Activated gamma-delta T cell treated with anti-CD3 and anti-CD28 coated beads, Interleukin-2, amount 50 U/mL, for 16 hours (primary cell): Measurements from ENCODE around the gene KRT13.

ENCODE experiments used
- DNase-seq: peaks from one replicate; pipeline ENCODE4 v3.0.0-alpha.2; 2020; ENCODE audit warnings: low read depth

The KRT13 gene

DNA sequence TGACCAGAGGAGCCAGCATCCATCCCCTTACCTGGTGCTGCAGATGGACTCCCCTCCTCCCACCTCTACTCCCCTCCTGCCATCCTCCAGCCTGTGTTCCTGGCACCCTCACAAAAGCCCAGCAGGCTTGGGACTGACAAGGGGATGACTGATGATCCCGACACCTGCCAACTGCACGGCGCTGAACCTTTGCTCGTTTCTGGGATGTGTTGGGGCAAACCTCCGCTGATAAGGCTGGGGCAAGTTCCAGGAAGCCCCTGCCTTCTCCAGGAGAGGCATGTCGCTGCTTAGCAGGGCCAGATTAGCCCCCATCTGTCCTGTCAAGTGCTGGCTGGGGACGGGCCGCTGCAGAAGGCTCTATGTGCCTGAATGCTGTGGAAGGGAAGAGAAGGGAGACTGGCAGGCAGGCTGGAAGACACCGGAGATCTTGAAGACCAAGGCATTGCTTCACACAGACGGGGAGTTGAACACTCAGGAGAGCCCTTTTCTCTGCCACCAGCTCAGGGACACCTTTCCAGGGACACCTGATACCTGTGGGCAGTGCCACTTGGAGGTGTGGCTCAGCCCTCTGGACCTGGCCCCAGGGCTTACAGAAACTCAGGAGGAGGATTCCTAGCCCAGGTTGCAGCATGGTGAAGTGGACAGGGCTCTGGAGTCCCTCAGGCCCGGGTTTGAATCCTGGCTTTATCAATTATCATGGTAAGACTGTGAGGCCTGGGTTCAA lies 14.3 kb upstream of the KRT13 start:
- DNase-seq, result no peak

DNA sequence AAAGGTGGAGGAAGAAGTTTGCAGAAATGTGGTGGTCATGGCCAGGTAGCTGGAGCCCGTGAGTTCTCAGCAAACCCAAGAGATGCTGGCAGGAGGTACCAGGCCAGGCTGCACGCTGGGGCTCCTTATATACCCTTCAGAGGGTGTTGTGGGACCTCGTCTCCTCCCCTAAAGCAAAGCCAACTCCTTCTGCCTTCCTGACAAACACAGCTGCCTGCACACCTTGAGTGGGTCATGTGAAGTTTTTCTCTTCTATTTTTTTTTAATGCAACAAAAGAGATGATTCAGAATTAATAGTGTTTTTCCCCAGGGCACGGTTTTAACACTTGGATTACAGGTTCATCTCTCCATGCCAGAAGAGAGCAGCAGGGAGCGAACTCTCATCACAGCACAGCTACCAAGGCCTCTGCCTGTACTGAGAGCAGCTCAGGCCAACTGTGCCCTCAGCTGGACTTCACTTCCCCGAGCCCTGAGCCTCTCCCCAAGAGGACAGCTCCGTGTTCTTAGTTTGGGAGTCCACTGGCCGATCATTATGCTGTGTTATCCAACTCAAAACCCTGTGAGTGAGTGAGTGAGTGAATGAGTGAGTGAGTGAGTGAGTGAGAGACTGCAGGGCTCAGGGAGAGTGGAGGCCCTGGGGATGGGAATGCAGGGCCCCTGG lies 13.5 kb upstream of the KRT13 start, which contains the start of gene KRT15:
KRT15 (minus strand) TSS at position 102 of the 661 bp plus-strand sequence; CDS start at position 39, 63 bp downstream.
- DNase-seq, result no peak

DNA sequence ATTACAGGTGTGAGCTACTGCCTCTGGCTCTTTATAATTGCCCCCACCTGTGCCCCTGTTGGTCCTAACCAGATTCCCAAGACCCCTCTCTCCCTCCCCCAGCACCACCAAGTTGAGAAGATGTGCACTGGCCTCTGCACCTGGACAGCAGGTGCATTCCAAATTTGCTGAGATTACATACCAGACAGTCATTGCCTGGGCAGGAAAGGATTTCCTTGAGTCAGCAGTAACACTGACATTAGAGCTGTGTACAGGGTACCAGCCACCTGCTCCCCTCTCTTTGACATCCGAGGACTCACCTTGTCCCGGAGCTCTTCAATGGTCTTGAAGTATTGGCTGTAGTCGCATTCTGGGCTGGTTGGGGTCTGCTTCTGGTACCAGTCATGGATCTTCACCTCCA lies 12.6 kb upstream of the KRT13 start:
- DNase-seq, result no peak

DNA sequence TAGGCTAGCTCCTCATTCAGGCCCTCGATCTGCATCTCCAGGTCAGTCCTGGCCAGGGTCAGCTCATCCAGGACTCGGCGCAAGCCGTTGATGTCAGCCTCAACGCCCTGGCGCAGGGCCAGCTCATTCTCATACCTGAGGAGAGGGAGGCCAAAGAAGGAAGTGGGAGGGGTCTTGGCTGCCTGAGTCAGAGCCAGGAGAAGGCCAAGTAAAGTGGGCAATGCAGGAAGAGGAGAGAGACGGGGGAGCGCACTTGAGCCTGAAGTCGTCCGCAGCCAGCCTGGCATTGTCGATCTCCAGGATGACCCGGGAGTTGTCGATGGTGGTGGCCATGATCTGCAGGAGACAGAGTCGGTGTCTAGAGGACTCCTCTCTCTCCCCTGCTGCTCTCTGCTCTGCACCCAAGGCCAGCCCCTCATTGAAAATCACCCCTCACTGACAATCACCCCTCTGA lies 11.4 kb upstream of the KRT13 start:
- no peak for DNase-seq

- no peak for DNase-seq
These were observed 10.9 kb upstream of the KRT13 start for GRCh38 chr17:41516147-41516829.

DNA sequence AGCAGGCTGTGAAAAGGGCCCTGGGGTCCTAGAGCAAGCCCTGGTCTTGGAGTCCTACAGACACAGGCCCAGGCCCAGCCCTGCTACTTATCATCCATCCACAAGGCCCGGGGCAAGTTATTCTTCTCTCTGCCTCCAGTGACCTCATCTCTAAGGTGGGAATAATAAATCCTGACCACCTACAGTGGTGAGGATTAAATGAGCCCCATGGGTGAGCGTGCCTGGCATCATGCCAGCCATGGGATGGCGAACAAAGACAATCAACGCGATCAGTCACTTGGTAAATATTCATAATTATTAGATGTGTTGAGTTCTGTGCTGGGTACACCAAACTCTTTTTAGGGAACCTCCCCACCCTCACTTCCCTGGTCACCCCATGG lies 7.7 kb upstream of the KRT13 start:
- DNase-seq, result no peak

DNA sequence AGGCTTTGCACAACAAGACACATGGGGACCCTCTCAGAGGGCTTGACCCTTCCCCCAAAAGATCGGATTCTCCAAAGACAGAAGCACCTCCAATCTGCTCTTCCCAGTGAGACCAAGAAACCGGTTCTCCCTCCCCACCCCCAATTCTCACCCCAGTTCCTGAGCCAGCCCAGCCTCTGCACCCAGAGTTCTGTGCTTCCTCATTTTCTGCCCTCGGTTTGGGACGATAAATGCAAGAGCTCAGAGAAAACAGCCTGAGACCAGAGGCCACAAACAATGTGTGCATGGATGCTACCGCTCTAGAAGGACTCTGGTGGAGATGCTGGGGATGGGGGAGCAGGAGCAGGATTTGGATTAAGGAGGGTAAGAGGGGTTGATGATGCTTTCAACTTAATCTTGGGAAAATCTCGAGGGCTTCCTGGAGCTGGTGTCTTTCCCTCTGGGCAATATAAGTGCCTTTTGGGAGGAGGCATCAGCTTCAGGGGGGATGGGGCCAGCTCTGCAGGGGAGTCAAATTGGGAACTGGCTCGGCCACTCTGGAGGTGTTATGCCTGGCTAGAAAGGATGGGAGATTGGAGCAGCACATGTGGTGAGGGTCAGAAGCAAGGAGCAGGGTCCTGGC lies 7.2 kb upstream of the KRT13 start:
- DNase-seq, result no peak

DNA sequence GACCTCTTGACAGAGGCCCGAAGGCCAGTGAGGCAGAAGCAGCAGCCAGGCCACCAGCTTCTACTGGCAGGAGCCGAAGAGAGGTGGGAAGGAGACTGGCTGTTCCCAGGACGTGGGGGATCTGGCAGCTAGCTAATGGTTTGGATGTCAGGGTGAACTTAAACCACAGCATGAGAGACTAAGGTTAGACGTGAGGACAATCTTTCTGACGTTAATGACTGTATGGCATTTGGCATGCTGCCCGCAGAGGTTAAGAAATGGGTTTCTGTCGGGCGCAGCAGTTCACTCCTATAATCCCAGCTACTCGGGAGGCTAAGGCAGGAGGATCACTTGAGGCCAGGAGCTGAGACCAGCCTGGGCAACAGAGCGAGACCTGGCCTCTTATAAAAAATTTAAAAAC lies 6.3 kb upstream of the KRT13 start:
- DNase-seq, result no peak

GRCh38 chr17:41511116-41511515 lies 5.7 kb upstream of the KRT13 start:
- no peak for DNase-seq

GRCh38 chr17:41510251-41511065 lies 5.0 kb upstream of the KRT13 start:
- DNase-seq, result no peak

- DNase-seq, result no peak
These were observed 2.0 kb upstream of the KRT13 start for GRCh38 chr17:41507315-41507880.

- DNase-seq, result no peak
These were observed 676 bp upstream of the KRT13 start for GRCh38 chr17:41505809-41506767.

- no peak for DNase-seq
These were observed 1.0 kb downstream of the KRT13 start for GRCh38 chr17:41504246-41504977.

- DNase-seq, result no peak
These were observed 2.2 kb downstream of the KRT13 start for GRCh38 chr17:41503202-41503601.

- DNase-seq, result no peak
These were observed 5.1 kb downstream of the KRT13 start for GRCh38 chr17:41500131-41500911.

DNA sequence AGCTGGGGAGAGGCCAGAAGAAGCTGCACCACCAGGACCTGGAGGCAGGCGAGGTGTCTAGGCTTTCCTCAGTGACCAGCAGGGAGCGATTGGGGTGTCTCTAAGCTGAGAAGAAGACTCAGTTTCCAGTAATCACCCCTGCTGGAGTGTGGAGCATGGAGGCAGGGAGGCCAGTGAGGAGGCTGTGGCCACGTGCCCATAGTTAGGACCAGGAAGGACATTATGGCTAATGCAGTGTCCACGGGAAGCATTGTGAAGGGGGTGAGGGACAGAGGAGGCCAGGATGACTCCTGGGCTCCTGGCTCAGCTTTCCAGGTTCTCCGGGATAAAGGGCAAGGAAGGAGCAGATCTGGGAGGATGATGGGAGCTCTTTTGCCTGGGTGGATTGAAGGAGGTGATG lies 5.7 kb downstream of the KRT13 start:
- no peak for DNase-seq

- no peak for DNase-seq
These were observed 7.1 kb downstream of the KRT13 start for GRCh38 chr17:41498276-41498675.

GRCh38 chr17:41496803-41497484 lies 8.5 kb downstream of the KRT13 start:
- DNase-seq, result peak; percentile 39
